CD14-positive monocyte (primary cell): ENCODE results near the gene LRIG1. TPM values are rescaled to one million over a fixed set of nuclear protein-coding genes. Genes with fewer than 3 reads are reported as not detected.
A peak's percentile ranks its signal among the peaks of the same experiment; 100 is the strongest.

Experiments
- DNase-seq, 3 donors: peaks; one replicate each; pipeline ENCODE4 v3.0.0-alpha.2; 2011 to 2022
- H2AFZ ChIP-seq: 2 replicates; pipeline ENCODE4 v1.6.0; 2012; ENCODE audit warnings: mild to moderate bottlenecking, low read depth, low read length, inconsistent platforms; ENCODE audit not compliant: insufficient read depth, poor library complexity, severe bottlenecking
- H3K27ac ChIP-seq, 2 donors: 1 replicate in 1 of 2; 2 replicates in 1 of 2; pipeline ENCODE4 v1.5.1; 2012 to 2013; ENCODE audit warnings: low read length in 2 of 2, control low read depth in 1 of 2, inconsistent platforms in 1 of 2, low read depth in 1 of 2, mild to moderate bottlenecking in 1 of 2
- H3K27me3 ChIP-seq, 2 donors: one replicate each; pipeline versions ENCODE4 v1.6.0 to v1.6.1; 2011 to 2013; ENCODE audit warnings: low read length in 2 of 2; ENCODE audit not compliant: control insufficient read depth in 2 of 2, insufficient read depth in 2 of 2
- H3K36me3 ChIP-seq, 2 donors: replicated peaks in 1 of 2; 1 replicate in 1 of 2; 2 replicates in 1 of 2; pipeline versions ENCODE4 v1.5.1 to v1.6.1; 2012 to 2013; ENCODE audit warnings: low read length in 2 of 2, control low read depth in 1 of 2, inconsistent platforms in 1 of 2, mild to moderate bottlenecking in 1 of 2; ENCODE audit not compliant: insufficient read depth in 2 of 2, control insufficient read depth in 1 of 2
- H3K4me1 ChIP-seq, 2 donors: 1 replicate in 1 of 2; 2 replicates in 1 of 2; pipeline versions ENCODE4 v1.5.1 to v1.6.1; 2012 to 2013; ENCODE audit warnings: low read length in 2 of 2, control low read depth in 1 of 2, inconsistent platforms in 1 of 2, mild to moderate bottlenecking in 1 of 2, moderate library complexity in 1 of 2; ENCODE audit not compliant: insufficient read depth in 2 of 2, control insufficient read depth in 1 of 2
- H3K4me2 ChIP-seq: replicated peaks from 2 replicates; pipeline ENCODE3; 2012; ENCODE audit warnings: low read length, moderate library complexity, mild to moderate bottlenecking; ENCODE audit not compliant: poor library complexity, severe bottlenecking; ENCODE audit errors: extremely low read depth
- H3K4me3 ChIP-seq, 3 experiments: fragments of 200-600 bp in 1 of 3; sonication (generic) in 1 of 3; replicated peaks in 1 of 3; 1 replicate in 2 of 3; 2 replicates in 1 of 3; pipeline ENCODE4 v1.5.1; 2011 to 2013; ENCODE audit warnings: low read length in 3 of 3, mild to moderate bottlenecking in 3 of 3, control low read depth in 2 of 3, low read depth in 2 of 3, inconsistent platforms in 1 of 3, moderate library complexity in 1 of 3
- H3K79me2 ChIP-seq: 2 replicates; pipeline ENCODE4 v1.6.0; 2012; ENCODE audit warnings: mild to moderate bottlenecking, control low read depth, inconsistent platforms, low read length, moderate library complexity; ENCODE audit not compliant: insufficient read depth
- H3K9ac ChIP-seq: 2 replicates; pipeline ENCODE4 v1.6.0; 2017; ENCODE audit warnings: low read length, mild to moderate bottlenecking; ENCODE audit not compliant: insufficient read depth, poor library complexity, severe bottlenecking
- H3K9me3 ChIP-seq, 2 donors: replicated peaks in 1 of 2; 1 replicate in 1 of 2; 2 replicates in 1 of 2; pipeline versions ENCODE4 v1.5.1 to v1.6.1; 2012 to 2013; ENCODE audit warnings: low read length in 2 of 2, control low read depth in 1 of 2; ENCODE audit not compliant: control insufficient read depth in 1 of 2, insufficient read depth in 1 of 2
- H4K20me1 ChIP-seq: 2 replicates; pipeline ENCODE4 v1.6.0; 2012; ENCODE audit warnings: mild to moderate bottlenecking, low read length, control low read depth, moderate library complexity; ENCODE audit not compliant: insufficient read depth
- H3K27ac Mint-ChIP-seq, 7 donors: one replicate each; pipeline ENCODE4 v1.8.0; 2020; ENCODE audit warnings: mild to moderate bottlenecking in 7 of 7, mixed read lengths in 7 of 7, moderate library complexity in 6 of 7, inconsistent platforms in 2 of 7
- H3K27me3 Mint-ChIP-seq, 3 donors: one replicate each; pipeline ENCODE4 v1.8.0; 2021 to 2022; ENCODE audit warnings: low read depth in 3 of 3, mild to moderate bottlenecking in 3 of 3, mixed read lengths in 3 of 3, moderate library complexity in 3 of 3, inconsistent platforms in 1 of 3
- H3K36me3 Mint-ChIP-seq, 2 donors: one replicate each; pipeline ENCODE4 v1.8.0; 2020; ENCODE audit warnings: mixed read lengths in 2 of 2, inconsistent platforms in 1 of 2, mild to moderate bottlenecking in 1 of 2
- H3K4me1 Mint-ChIP-seq: one replicate; pipeline ENCODE4 v1.8.0; 2020; ENCODE audit warnings: mild to moderate bottlenecking, mixed read lengths
- H3K4me3 Mint-ChIP-seq, 2 donors: one replicate each; pipeline ENCODE4 v1.8.0; 2020; ENCODE audit warnings: mild to moderate bottlenecking in 2 of 2, mixed read lengths in 2 of 2, moderate library complexity in 1 of 2
- H3K9me3 Mint-ChIP-seq, 7 donors: one replicate each; pipeline ENCODE4 v1.8.0; 2020 to 2022; ENCODE audit warnings: mixed read lengths in 7 of 7, mild to moderate bottlenecking in 6 of 7, moderate library complexity in 6 of 7, inconsistent platforms in 2 of 7
- CTCF ChIP-seq: fragments of 200-600 bp; IDR thresholded peaks from one replicate; pipeline ENCODE4 v1.8.0; 2022; ENCODE audit warnings: antibody characterized with exemption, mild to moderate bottlenecking
- WGBS: methylation state at CpG from one replicate; pipeline ENCODE4 v1.1.5; 2013; ENCODE audit warnings: missing lambda C conversion rate; ENCODE audit not compliant: insufficient coverage; 5-methylcytosine and 5-hydroxymethylcytosine counted together
- intact Hi-C, 2 donors: fragments of 100-400 bp; cut with micrococcal nuclease; formaldehyde crosslinking; loops; one replicate each; pipeline versions ENCODE4 v1.15.0 to v1.15.1; 2023
- polyA plus RNA-seq, 3 donors: library from polyadenylated mRNA; depleted of rRNA in 1 of 3; unstranded in 2 of 3; stranded (reverse) in 1 of 3; fragments of 300-500 nt in 2 of 3; fragments of >200 nt in 1 of 3; fragmentation: Illumina TruSeq in 2 of 3; gene quantifications; 1 replicate in 2 of 3; 2 replicates in 1 of 3; pipeline ENCODE4 v1.2.3, GENCODE V29; 2012 to 2021

The LRIG1 gene
- polyA plus RNA-seq, 3 donors: 0.82 to 1.9 (median 1.0) TPM

GRCh38 chr3:66489115-66489514 lies 11.7 kb downstream of the LRIG1 start:
- Histone ChIP-seq H3K9me3 (no peaks in the 10 kb centered on the region), H3K9ac (no peak overlapping the region), H3K79me2 (no peaks in the 10 kb centered on the region), H3K36me3 (no peaks in the 10 kb centered on the region), H3K4me1 (peaks cover 4 to 7% of the 10 kb centered on the region in 2 donors), H4K20me1 (no peaks in the 10 kb centered on the region), H3K4me3 (no peak overlapping the region), H2AFZ (no peak overlapping the region), H3K27ac (no peak overlapping the region), H3K4me2 (no peak overlapping the region), H3K27me3 (no peaks in the 10 kb centered on the region)
- Mint-ChIP-seq H3K36me3 (no peaks in the 10 kb centered on the region), H3K27me3 (peaks cover 0 to 2% (median 0%) of the 10 kb centered on the region in 3 donors), H3K9me3 (no peaks in the 10 kb centered on the region), H3K27ac (peak overlapping the region in 2 of 7 donors; percentile 21 to 50), H3K4me1 (peaks cover 23% of the 10 kb centered on the region), H3K4me3 (no peak overlapping the region)
- no peak for TF ChIP-seq CTCF
- intact Hi-C loops: no loop called here
- DNase-seq: no peak
- WGBS: no CpG with 5 or more reads among the region's 2 CpGs

- H3K27ac Mint-ChIP-seq: peak overlapping the region in 1 of 7 donors; percentile 15
- H2AFZ ChIP-seq: no peak overlapping the region
- H3K9ac ChIP-seq: no peak overlapping the region
- no peaks in the 10 kb centered on the region for H4K20me1 ChIP-seq
- no peak overlapping the region for H3K4me3 ChIP-seq
- H3K9me3 Mint-ChIP-seq: no peaks in the 10 kb centered on the region
- peaks cover 0 to under 1% (median 0%) of the 10 kb centered on the region in 3 donors for H3K27me3 Mint-ChIP-seq
- H3K4me3 Mint-ChIP-seq: no peak overlapping the region
- H3K4me2 ChIP-seq: no peak overlapping the region
- H3K4me1 ChIP-seq: peaks cover 4 to 7% of the 10 kb centered on the region in 2 donors
- H3K36me3 ChIP-seq: no peaks in the 10 kb centered on the region
- H3K9me3 ChIP-seq: no peaks in the 10 kb centered on the region
- peaks cover 24% of the 10 kb centered on the region for H3K4me1 Mint-ChIP-seq
- H3K36me3 Mint-ChIP-seq: no peaks in the 10 kb centered on the region
- WGBS: 95% methylated on average over 2 of the region's 4 CpGs
- H3K27me3 ChIP-seq: no peaks in the 10 kb centered on the region
- no peak for DNase-seq
- no peak for TF ChIP-seq CTCF
- H3K79me2 ChIP-seq: no peaks in the 10 kb centered on the region
- intact Hi-C loops: no loop called here
- H3K27ac ChIP-seq: no peak overlapping the region
These were observed 12.3 kb downstream of the LRIG1 start for GRCh38 chr3:66488492-66488891.
